HG02763 (cell line): Measurements from ENCODE around the gene MFN2.
"Not testable (repeated sequence)": the region's sequence is repeated elsewhere in the genome, so short reads cannot be mapped to it uniquely, and the experiment has no call there.

Source experiments
- ATAC-seq: cut with Tn5 transposase; IDR thresholded peaks from one replicate; pipeline ENCODE4 v1.9.1; 2021; ENCODE audit warnings: mild to moderate bottlenecking, moderate library complexity; ENCODE audit not compliant: unreplicated experiment

MFN2 gene

DNA sequence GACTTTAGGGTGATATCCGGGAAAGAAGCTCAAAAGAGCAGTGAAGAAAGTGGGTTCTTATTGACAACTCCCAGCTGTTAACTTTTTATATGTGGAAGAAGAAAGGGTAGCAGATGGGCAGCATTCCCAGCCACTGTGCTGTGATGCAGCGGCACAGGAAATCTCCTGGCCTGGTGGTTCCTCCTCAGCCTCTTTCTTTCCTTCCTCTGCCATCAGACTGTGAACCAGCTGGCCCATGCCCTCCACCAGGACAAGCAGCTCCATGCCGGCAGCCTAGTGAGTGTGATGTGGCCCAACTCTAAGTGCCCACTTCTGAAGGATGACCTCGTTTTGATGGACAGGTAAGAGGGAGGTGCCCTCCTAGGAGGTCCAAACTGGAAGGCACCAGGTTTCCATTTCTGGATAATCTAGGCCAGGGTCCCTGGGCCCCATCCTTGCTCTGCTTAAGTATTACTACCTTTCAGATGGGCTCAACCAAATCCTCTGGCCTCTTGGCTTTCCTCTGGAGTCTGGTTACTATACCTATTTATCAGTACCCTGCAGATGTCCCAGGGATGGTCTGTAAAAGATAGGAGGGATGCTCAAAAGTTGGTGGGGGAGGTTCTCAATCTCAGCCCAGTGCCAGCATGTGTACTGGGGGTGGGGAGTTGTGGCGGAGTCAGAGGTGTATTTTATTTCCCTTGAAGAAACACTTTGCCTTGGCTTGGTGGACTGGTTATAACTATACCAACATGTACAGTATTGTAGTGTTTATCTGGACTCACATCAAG, 17.0 kb downstream of the MFN2 start:
- no peak for ATAC-seq

DNA sequence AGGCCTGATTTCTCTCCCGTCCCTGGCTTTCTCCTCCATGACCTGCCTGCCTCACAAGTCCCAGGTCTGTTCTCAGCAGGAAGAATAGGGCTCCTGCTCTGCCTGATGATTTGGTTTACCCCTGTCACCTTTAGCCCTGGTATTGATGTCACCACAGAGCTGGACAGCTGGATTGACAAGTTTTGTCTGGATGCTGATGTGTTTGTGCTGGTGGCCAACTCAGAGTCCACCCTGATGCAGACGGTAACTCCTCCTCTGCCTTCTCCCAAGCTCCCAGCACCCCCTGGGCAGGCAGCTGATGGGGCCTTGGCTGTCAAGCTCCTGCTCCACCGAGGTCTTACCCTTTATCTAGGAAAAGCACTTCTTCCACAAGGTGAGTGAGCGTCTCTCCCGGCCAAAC, 18.4 kb downstream of the MFN2 start:
- no peak for ATAC-seq

DNA sequence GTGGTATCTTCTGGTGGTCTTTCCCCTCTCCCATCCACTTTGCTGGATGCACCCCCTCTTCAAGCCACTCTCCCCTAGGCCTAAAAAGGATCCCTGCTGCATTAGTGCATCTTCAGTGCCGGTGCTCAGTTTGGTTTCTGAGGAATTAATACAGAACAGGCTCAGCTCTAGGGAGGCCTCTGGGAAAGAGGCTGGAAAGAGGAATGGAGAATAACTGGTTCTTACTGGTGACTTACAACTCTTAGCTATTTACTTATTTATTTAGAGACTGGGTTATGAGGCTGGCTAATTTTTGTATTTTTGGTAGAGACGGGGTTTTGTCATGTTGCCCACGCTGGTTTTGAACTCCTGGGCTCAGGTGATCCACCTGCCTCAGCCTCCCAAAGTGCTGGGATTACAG, 19.0 kb downstream of the MFN2 start:
- no peak for ATAC-seq

DNA sequence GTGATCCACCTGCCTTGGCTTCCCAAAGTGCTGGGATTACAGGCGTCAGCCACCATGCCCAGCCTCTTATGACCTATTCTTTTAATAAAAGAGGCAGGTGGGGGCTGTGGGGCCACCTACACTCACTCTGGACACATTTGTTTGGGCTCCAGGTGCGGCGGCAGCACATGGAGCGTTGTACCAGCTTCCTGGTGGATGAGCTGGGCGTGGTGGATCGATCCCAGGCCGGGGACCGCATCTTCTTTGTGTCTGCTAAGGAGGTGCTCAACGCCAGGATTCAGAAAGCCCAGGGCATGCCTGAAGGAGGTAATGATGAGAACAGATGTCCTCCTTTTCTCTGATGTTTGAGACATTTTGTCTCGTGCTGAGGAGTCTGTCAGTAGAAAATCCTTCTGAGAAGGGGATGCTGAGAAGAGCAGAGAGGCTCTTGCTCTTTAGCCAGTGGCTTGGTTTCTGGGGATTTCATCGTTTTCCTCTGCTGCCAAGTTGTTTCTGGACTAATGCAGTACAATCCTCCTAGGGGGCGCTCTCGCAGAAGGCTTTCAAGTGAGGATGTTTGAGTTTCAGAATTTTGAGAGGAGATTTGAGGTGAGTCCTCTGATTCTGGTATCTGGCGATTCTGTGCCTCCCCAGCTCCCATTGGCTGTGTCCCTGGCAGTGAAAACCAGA, 21.1 kb downstream of the MFN2 start:
- no peak for ATAC-seq

DNA sequence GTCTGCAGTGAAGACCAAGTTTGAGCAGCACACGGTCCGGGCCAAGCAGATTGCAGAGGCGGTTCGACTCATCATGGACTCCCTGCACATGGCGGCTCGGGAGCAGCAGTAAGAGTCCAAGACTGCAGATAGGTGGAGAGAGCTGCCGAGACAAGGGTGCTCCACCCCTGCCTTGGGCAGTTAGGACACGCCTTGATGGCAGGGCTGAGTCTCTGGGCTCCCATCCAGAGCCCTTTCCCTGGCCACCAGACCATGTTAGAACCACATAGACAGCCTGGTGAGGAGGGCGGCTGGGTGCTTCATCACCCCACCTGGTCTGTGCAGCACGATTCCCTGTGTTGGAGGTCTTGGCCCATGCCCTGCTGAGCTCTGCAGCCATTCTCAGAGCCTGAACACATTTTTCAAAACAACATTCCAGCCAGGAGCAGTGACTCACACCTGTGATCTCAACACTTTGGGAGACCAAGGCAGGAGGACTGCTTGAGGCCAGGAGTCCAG, 21.8 kb downstream of the MFN2 start:
- ATAC-seq, result no peak

DNA sequence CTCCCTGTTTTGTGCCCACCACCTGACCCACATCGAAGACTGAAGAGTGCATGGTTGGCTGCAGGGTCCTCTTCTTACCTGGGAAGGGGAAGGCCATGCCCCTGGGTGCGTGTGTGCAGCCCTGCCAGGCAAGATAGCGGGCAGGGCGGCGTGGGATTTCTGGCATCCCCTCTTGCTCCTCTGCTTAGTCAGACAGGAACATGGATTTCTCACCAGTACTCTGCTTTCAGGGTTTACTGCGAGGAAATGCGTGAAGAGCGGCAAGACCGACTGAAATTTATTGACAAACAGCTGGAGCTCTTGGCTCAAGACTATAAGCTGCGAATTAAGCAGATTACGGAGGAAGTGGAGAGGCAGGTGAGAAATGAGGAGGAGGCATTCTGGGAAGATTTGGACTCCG, 23.5 kb downstream of the MFN2 start:
- no peak for ATAC-seq

DNA sequence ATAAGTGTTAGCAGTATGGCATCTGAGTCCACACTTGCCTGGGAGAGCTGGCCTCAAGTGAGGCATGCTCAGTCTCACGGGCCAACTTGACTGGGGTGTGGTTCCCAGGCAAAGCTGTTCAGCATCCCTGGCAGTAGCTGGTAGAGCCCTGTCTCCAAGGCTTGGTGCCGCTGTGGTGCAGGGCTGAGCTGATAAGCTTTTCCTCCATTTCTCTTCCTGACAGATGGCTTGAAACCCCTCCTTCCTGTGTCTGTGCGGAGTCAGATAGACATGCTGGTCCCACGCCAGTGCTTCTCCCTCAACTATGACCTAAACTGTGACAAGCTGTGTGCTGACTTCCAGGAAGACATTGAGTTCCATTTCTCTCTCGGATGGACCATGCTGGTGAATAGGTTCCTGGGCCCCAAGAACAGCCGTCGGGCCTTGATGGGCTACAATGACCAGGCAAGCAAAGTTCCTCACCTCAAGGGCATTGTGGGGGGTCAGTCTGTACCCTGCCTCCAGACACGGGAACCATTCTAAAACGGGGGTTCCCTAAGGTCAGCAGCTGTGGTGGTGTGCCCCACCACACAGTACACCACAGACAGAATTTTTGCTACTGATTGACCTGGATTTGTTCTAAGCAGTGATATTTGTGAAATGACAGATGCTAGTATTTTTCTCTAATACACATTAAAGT, 25.4 kb downstream of the MFN2 start:
- no peak for ATAC-seq

DNA sequence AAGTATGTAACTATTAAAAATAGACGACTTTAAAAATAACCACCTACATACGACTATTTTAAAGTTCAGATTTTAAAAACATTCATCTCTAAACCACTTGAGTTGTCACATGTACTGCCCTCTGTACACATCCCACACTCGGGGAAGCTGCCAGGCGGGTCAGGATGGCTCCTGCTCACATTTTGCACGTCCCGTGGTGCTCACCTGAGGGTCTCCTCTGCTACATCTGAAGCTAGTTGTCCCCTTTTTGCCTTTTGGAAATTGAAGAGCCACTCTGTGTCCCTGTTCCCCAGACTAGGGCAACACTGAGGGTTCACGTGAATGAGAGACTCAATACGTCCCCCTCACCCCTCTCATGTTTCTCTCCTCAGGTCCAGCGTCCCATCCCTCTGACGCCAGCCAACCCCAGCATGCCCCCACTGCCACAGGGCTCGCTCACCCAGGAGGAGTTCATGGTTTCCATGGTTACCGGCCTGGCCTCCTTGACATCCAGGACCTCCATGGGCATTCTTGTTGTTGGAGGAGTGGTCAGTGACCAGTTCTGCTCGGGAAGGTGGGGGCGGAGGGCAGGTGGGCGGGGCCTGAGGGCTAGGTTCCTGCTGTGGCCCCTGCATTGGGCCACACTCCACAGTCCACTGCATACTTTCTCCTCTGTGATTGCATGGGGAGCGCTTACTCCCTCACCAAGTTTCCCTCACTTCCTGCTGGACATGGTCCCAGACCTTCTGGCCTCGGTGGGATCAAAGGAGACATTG, 26.1 kb downstream of the MFN2 start:
- no peak for ATAC-seq

DNA sequence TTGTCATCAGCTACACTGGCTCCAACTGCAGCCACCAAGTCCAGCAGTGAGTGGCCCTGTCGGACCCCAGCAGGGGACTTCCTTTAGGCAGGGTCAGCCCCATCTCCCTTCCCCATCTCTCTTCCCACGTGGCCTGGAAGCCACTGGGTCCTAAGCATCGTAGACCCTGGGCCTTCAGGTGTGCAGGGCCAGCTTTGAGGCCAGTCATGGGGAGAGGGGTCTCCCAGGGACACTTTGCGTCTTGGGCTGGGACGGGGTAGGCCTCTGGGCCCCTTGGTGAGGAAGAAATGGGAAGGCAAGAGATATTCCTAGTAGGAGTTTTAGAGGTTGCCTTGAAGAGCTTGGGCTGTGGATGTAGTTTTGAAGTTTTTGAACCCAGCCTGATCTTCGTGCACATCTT, 27.0 kb downstream of the MFN2 start:
- no peak for ATAC-seq

DNA sequence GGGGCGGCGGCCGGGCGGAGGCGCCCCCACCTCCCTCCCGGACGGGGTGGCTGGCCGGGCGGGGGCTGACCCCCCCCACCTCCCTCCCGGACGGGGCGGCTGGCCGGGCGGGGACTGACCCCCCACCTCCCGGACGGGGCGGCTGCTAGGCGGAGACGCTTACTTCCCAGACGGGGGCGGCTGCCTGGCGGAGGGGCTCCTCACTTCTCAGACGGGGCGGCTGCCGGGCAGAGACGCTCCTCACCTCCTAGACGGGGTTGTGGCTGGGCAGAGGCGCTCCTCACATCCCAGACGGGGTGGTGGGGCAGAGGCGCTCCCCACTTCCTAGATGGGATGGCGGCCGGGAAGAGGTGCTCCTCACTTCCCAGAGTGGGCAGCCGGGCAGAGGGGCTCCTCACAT, 28.1 kb downstream of the MFN2 start:
- not testable (repeated sequence) for ATAC-seq

DNA sequence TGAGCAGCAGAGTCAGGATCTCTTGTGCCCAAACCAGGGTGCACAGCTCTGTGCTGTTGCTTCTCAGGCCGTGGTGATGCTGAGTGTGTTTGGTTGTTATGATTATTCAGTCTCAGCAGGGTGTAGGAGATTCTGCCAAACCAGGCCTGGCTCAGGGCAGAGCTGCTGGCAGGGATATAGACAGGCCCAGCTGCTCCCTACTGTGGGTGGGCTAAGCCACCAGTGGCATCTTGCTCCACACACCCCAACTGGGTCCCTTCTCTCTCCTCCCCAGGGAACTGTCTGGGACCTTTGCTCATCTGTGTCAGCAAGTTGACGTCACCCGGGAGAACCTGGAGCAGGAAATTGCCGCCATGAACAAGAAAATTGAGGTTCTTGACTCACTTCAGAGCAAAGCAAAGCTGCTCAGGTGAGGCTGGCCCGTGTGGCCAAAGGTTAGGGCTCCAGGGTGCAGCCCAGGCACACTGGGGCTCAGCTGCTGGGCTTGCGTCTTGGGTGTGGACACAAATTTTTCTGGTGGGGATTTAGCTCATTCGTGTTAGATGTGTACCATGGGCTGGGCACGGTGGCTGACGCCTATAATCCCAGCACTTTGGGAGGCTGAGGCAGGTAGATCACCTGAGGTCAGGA, 29.2 kb downstream of the MFN2 start:
- no peak for ATAC-seq

DNA sequence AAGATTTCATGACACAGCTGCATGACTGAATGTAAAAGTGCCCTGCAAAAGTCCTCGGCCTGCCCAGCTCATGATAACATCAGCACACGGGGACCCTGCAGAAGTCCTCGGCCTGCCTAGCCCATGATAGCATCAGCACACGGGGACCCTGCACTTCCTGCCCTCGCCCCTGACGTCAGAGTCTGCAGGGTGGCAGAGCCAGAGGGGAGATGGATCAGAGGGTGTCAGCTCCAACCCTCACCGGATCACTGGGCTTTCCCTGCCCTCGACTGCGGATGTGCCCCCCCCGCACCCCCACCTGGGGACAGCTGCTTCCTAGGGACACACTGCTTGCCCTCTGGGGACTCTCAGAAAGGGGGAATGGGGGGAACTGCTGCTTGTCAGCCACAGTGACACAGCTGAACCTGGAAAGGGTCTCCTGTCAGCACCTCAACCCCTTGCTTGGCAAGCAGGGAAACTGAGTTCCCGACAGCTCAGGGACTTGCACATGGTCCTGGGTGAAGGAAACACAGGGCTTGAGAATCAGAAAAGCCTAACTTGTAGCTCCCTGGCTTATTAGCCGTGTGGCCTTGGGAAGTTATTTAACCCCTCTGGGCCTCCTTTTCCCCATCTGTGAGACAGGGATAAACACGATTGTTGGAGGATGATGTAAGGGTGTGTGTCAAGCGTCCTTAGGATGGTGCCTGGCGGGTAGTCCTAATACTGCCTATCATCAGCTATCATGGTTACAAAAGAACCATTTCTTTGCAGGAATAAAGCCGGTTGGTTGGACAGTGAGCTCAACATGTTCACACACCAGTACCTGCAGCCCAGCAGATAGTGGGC, 30.7 kb downstream of the MFN2 start:
- no peak for ATAC-seq

DNA sequence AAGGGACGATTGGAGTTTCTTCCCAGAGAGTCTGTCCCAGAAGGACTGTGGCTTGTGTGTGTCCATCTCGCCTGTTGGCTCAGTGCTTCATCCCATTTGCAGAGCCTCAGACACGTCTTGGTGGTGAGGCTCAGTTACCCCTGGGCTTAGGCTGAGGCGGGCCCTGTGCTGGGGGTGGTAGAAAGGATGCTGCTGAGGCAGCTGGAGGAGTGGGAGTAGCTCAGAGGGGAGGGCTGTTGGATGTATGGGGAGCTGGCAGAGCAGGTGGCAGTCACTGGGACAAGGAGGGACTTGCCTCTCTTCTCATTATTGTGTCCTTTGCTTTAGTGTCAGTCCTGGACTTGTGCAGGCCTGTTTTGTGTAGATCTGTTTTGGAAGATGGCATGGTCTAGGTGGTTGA, 31.8 kb downstream of the MFN2 start:
- ATAC-seq, result no peak

DNA sequence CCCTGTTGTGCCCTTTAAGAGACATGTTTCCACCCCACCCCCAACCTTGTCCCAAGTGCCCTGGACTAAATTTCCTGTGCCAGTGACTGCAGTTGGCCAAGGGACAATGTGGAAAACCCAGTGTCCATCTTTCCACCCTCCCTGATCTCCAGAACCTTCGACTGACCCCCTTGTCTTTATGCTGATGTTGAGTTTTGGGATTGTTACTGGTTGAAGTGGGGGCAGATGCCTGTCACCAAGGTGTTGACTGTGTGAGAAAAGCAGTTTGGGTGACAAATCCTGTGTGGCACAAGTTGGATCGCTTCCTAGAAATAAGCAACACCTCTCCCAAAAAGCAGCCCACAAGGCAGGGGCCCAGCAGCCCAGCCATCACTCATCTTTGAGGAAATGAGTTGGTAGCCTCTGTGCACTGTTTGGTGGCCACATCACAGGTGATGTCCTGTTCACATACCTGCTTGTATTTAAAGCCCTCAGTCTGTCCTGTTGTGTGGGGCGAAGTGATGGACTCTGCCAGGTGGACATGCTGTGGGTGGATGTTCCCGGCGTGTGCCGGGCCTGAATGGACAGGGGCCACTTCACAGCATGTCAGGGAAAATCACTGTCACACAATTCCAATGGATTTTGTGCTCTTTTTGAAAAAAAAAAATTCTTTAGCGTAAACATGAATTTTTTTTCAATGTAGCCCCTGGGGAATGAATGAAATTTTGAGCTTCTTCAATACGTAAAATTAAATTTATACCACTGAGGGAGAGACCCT, 32.5 kb downstream of the MFN2 start:
- no peak for ATAC-seq

DNA sequence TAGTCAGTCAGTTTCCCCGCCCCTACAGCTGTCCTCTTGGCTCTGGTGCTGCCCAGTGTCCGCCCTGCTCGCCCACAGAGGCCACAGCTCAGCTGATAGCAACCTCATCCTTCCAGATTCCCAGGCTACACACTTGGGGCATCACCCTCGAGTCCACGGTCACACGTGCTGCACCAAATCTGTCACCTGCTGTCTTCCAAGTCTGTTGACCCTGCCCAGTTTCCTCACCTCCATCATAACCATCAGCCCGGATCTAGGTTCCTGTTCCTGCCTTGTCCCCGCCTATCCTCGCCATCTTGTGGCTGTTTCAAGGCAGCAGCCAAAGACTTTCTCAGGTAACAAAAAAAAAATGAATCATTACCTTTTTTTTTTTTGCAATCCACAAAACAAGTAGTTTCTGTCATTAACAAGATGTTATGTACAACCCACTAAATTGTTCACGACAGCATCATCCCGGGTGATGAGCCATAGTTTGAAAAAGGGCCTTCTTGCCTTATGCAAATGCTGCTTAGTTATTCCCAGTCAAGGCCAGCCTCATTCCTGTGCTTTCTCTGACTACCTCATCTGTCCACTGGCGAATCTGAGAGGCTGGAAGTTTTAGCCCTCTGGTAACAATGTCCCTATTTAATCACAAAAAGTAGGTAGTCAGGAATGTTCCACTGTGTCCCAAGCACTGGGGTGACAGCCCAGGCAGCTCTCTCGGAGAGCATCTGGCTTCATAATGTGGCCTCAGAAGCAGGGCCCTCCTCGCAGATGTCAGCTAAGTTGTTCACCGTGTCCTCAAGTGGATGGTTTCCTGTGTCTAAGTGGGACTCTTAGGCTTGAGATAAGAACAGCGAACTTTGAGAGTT, 34.1 kb downstream of the MFN2 start:
- ATAC-seq, result no peak

DNA sequence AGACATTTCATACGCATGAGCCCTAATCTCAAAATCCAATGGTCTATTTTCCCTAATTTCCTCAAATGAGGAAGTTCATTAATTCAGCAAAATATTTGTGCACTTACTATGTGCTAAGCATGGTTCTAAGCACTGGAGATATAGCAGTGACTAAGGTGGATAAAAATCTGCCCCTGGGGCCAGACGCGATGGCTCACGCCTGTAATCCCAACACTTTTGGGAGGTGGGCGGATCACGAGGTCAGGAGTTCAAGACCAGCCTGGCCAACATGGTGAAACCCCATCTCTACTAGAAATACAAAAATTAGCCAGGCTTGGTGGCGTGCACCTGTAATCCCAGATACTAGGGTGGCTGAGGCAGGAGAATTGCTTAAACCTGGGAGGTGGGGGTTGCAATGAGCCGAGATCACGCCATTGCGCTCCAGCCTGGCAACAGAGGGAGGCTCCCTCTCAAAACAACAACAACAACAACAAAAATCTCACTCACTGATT, 34.8 kb downstream of the MFN2 start:
- no peak for ATAC-seq

DNA sequence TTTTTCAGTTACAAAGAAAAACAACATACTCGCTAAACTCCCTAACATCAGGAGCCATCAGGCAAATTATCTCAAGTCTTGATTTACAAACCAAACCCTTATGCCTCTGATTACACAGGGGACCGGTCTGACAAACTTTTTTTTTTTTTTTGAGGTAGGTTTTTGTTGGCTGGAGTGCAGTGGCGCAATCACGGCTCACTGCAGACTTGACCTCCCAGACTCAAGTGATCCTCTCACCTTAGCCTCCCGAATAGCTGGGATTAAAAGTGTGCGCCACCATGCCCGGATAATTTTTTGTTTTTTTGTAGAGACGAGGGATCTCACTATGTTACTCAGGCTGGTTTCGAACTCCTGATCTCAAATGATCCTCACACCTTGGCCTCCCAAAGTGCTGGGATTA, 35.3 kb downstream of the MFN2 start:
- no peak for ATAC-seq

DNA sequence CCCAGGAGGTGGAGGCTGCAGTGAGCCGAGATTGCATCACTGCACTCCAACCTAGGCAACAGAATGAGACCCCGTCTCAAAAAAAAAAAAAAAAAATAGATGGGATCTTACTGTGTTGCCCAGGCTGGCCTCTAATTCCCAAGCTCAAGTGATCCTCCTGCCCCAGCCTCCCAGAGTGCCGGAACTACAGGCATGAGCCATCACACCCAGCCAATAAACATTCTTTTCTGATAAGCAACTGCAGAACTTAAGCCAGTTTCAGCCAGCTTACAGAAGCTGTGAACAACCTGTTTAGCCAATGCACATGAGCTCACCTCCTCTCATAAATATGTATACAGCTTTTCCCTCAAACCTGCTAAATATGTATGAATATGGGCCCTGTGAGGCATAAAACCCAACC, 35.9 kb downstream of the MFN2 start:
- no peak for ATAC-seq
